ENCODE measurements around the gene DNAJB6.

Gene DNAJB6

DNA sequence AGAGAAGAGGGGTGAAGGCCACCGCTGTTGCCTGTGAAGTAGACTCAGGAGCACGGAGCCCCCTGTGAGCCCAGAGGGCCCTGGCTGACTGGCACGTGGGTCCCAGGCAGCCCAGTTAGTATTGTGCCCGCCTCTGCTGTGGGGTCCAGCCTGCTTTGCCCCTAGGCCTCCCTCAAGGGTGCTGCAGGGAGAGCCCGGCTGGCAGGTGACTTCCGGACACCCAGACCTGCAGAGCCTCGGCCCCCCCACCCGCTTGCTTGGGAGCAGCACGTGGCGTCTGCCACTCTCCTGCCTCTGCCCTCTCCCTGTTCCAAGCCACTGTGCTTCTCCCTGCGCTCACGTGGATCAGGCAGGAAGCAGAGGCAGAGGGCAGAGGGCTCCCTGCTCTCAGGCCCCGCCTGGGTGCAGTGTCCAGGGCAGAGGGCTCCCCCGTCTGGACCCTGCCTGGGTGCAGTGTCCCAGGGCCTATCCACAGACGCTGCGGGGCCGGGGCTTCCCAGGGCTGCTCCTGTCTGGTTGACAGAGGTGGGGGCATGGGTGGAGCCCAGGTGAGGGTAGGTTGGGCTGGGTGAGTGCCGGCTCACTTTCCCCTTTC lies 88.4 kb downstream of the DNAJB6 start:
- no peak for TF ChIP-seq ZBTB7A (IDR thresholded peaks at IDR 0.05; ENCODE audit: low read depth)
- TF ChIP-seq EP300 (IDR thresholded peaks at IDR 0.05; ENCODE audit: borderline replicate concordance): no peak
- no peak for TF ChIP-seq FOXM1 (IDR thresholded peaks at IDR 0.05; ENCODE audit: borderline replicate concordance, low read depth)
- TF ChIP-seq TAF1 (IDR thresholded peaks at IDR 0.05; ENCODE audit: low read depth): no peak
- TF ChIP-seq TEAD4 (IDR thresholded peaks at IDR 0.05): no peak
- no peak for TF ChIP-seq CEBPB (IDR thresholded peaks at IDR 0.05)
- TF ChIP-seq, protein P1, sequence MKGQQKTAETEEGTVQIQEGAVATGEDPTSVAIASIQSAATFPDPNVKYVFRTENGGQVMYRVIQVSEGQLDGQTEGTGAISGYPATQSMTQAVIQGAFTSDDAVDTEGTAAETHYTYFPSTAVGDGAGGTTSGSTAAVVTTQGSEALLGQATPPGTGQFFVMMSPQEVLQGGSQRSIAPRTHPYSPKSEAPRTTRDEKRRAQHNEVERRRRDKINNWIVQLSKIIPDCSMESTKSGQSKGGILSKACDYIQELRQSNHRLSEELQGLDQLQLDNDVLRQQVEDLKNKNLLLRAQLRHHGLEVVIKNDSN (IDR thresholded peaks at IDR 0.05): no peak
- TF ChIP-seq, protein P2, sequence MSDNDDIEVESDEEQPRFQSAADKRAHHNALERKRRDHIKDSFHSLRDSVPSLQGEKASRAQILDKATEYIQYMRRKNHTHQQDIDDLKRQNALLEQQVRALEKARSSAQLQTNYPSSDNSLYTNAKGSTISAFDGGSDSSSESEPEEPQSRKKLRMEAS (IDR thresholded peaks at IDR 0.05): no peak

DNA sequence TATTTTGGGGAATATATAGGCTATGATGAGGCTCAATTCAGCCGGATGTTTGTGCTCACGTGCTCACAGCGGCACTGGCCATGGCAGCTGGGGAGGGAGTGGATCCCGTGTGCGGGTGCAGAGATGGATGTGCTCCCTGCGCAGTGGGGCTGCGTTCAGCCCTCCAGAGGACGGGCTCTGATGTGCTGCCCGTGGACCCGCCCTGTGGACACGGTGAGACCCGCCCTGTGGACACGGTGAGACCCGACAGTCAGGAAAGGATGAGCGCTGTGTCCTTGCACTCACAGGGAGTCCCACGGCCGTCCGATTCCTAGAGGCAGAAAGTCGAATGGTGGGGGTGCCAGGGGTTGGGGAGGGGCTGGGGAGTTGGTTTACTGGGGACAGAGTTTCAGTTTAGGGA lies 89.0 kb downstream of the DNAJB6 start:
- TF ChIP-seq ZBTB7A (IDR thresholded peaks at IDR 0.05; ENCODE audit: low read depth) (no peak), YY1 (IDR thresholded peaks at IDR 0.05; ENCODE audit: low read depth) (no peak), TAF1 (IDR thresholded peaks at IDR 0.05; ENCODE audit: low read depth) (no peak), EGR1 (IDR thresholded peaks at IDR 0.05) (no peak), RAD21 (IDR thresholded peaks at IDR 0.05; ENCODE audit: low read depth) (no peak)

DNA sequence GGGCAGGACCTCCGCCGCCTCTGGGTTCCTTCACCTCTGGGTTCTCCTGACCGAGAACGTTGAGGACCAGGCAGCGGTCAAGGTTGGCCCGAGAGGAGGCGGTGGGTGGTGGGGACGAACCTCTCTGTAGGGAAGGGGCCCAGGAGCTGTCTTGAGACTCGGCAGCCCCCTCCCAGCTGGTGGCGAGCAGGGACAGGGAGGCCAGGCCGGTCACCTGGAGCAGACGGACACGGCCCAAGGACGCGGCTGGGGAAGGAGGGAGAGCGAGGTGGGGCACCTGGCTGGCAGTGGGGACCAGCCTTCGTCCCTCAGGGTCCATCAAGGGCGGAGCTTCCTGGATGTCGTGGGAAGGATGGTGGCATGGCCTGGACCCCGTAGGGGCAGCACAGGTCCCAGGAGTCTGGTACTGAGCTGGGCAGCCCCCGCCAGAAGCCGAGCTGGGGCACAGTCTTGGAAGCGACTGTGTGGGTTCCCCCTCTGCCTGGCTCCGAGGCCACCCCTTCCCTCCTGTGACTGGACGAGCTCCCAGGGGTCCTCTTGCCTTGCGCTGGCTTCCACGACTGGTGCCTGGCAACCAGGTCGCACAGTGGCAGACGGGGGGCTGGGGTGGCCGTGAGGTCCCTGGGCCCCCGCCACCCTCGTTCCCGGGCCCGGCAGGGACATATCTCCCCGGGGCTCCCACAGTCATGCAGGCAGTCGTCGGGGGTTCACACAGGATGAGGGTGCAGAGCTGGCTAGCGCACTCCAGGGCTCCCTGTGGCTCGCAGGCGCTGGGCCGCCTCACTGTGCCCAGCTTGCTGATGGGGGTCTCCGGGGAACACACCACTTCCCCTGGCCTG lies 89.9 kb downstream of the DNAJB6 start:
- TF ChIP-seq CEBPB (IDR thresholded peaks at IDR 0.05): no peak

DNA sequence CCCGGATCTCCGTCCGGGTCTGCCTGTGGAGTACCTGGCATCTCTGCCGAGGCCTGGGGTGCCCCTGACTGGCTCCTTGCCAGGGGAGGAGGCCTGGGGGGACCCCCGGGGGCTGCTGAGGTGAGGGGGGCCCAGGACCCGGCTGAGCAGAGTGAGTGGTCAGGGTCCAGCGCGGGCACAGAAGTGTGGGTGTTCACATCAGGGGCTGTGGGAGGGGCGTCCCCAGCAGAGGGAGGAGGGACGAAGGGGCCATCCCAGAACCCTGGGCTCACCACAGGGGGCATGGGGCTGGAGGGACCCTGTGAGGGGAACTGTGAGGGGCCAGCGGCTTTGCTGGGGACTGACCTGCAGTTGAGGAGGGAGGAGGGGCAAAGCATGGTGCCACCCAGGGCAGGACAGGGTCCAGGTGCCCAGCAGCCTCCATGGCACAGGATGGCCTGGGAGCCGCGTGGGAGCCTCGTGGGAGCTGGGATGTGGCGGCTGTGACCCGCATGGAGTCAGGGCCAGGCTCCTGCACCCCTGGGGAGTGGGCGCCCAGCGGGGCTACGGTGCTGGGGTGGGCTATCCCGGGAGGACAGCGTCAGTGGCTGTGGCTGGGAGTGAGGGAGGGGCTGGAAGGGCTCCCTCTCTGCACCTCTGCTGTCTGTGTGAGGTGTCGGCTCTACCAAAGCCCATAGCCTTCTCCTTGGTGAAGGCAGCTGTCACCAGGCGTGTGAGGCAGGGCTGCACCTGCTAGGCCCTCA lies 91.2 kb downstream of the DNAJB6 start:
- TF ChIP-seq YY1 (IDR thresholded peaks at IDR 0.05; ENCODE audit: low read depth) (no peak), RAD21 (IDR thresholded peaks at IDR 0.05; ENCODE audit: low read depth) (no peak), TCF12 (IDR thresholded peaks at IDR 0.05; ENCODE audit: low read depth) (no peak), CREB1 (IDR thresholded peaks at IDR 0.05; ENCODE audit: low read depth) (no peak), NFIC (IDR thresholded peaks at IDR 0.05) (no peak)

DNA sequence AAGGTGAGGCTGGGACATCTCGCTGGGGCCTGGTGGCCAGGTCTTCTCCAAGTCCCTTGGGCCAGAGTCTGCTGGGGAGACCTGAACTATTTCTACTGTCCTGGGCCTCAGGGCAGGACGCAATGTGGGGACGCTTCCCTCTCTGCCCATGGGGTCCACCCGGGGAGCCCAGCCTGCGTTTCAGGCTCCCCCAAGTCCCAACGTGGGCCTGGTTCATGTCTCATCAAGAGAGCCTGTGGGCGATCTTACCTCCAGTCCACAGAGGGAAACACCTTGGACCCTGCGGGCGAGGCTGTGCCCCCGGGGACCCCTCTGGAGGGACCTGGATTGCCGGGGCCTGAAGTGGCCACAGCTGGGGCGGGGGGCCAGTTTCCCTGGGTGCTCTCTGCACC lies 91.7 kb downstream of the DNAJB6 start:
- TF ChIP-seq YY1 (IDR thresholded peaks at IDR 0.05; ENCODE audit: low read depth) (no peak), ZBTB7A (IDR thresholded peaks at IDR 0.05; ENCODE audit: low read depth) (no peak), CREB1 (IDR thresholded peaks at IDR 0.05; ENCODE audit: low read depth) (no peak), RAD21 (IDR thresholded peaks at IDR 0.05; ENCODE audit: low read depth) (no peak), EP300 (IDR thresholded peaks at IDR 0.05; ENCODE audit: borderline replicate concordance) (no peak), CEBPB (IDR thresholded peaks at IDR 0.05) (no peak), TCF12 (IDR thresholded peaks at IDR 0.05; ENCODE audit: low read depth) (no peak), TEAD4 (IDR thresholded peaks at IDR 0.05) (no peak)
- TF ChIP-seq, protein P3, sequence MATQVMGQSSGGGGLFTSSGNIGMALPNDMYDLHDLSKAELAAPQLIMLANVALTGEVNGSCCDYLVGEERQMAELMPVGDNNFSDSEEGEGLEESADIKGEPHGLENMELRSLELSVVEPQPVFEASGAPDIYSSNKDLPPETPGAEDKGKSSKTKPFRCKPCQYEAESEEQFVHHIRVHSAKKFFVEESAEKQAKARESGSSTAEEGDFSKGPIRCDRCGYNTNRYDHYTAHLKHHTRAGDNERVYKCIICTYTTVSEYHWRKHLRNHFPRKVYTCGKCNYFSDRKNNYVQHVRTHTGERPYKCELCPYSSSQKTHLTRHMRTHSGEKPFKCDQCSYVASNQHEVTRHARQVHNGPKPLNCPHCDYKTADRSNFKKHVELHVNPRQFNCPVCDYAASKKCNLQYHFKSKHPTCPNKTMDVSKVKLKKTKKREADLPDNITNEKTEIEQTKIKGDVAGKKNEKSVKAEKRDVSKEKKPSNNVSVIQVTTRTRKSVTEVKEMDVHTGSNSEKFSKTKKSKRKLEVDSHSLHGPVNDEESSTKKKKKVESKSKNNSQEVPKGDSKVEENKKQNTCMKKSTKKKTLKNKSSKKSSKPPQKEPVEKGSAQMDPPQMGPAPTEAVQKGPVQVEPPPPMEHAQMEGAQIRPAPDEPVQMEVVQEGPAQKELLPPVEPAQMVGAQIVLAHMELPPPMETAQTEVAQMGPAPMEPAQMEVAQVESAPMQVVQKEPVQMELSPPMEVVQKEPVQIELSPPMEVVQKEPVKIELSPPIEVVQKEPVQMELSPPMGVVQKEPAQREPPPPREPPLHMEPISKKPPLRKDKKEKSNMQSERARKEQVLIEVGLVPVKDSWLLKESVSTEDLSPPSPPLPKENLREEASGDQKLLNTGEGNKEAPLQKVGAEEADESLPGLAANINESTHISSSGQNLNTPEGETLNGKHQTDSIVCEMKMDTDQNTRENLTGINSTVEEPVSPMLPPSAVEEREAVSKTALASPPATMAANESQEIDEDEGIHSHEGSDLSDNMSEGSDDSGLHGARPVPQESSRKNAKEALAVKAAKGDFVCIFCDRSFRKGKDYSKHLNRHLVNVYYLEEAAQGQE (IDR thresholded peaks at IDR 0.05; ENCODE audit: low read depth): no peak
- TF ChIP-seq, protein P2 (IDR thresholded peaks at IDR 0.05): no peak

DNA sequence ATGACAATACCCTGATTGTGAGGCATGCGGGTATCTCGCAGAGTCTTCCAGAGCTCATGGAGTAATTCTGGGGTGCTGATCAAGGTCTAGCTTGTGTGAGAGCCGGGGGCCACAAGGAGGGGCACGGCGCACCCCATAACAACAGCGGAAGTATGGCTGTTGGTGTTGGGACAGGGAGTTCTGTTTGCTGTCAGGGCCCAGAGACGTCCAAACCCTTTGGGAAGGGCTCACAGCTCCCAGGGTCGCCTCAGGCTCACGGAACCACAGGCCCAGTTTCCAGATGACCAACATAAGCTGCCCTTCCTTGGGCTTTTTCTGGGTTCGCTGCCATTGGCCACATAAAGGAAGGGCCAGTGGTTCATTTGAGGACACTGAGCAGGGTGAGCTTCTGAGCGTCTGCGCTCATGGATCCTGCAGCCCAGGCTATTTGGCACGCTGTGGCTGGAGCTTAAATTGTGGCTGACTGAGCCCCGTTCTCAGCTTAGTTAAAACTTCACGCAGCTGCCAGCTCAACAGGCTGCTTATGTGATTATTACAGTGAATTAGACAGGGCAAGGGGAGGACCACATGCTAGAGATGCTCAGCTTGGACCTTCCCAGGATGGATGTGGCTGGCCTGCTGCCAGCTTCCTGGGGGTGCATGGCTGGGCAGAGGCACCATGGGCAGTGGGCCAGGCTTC lies 92.3 kb downstream of the DNAJB6 start:
- no peak for TF ChIP-seq CREB1 (IDR thresholded peaks at IDR 0.05; ENCODE audit: low read depth)
- no peak for TF ChIP-seq ZBTB7A (IDR thresholded peaks at IDR 0.05; ENCODE audit: low read depth)
- TF ChIP-seq TCF12 (IDR thresholded peaks at IDR 0.05; ENCODE audit: low read depth): no peak
- no peak for TF ChIP-seq CEBPB (IDR thresholded peaks at IDR 0.05)
- no peak for TF ChIP-seq EP300 (IDR thresholded peaks at IDR 0.05; ENCODE audit: borderline replicate concordance)
- TF ChIP-seq, protein P2 (IDR thresholded peaks at IDR 0.05): no peak
- no peak for TF ChIP-seq RAD21 (IDR thresholded peaks at IDR 0.05; ENCODE audit: low read depth)
- no peak for TF ChIP-seq NFIC (IDR thresholded peaks at IDR 0.05)
- TF ChIP-seq, protein P3 (IDR thresholded peaks at IDR 0.05; ENCODE audit: low read depth): no peak
